Glutamatergic neuron (in vitro differentiated cells): Measurements from ENCODE around the gene DNAI7. TPM values are rescaled to one million over a fixed set of nuclear protein-coding genes. Genes with fewer than 3 reads are reported as not detected.

Source experiments
- DNase-seq: peaks from one replicate; pipeline ENCODE4 v3.0.0; 2022
- H3K27ac Mint-ChIP-seq: one replicate; pipeline ENCODE4 v1.8.0; 2020; ENCODE audit warnings: mild to moderate bottlenecking, mixed read lengths, inconsistent platforms; ENCODE audit not compliant: unreplicated experiment
- H3K27me3 Mint-ChIP-seq: one replicate; pipeline ENCODE4 v1.8.0; 2020; ENCODE audit warnings: mild to moderate bottlenecking, moderate library complexity, mixed read lengths, inconsistent platforms; ENCODE audit not compliant: unreplicated experiment
- H3K36me3 Mint-ChIP-seq: one replicate; pipeline ENCODE4 v1.8.0; 2020; ENCODE audit warnings: mild to moderate bottlenecking, mixed read lengths, inconsistent platforms; ENCODE audit not compliant: unreplicated experiment
- H3K4me1 Mint-ChIP-seq: one replicate; pipeline ENCODE4 v1.8.0; 2020; ENCODE audit warnings: mild to moderate bottlenecking, low read depth, mixed read lengths, inconsistent platforms; ENCODE audit not compliant: unreplicated experiment
- H3K4me3 Mint-ChIP-seq: one replicate; pipeline ENCODE4 v1.8.0; 2020; ENCODE audit warnings: mild to moderate bottlenecking, mixed read lengths, inconsistent platforms; ENCODE audit not compliant: unreplicated experiment
- H3K9me3 Mint-ChIP-seq: one replicate; pipeline ENCODE4 v1.8.0; 2020; ENCODE audit warnings: mild to moderate bottlenecking, moderate library complexity, mixed read lengths, inconsistent platforms; ENCODE audit not compliant: unreplicated experiment
- CTCF ChIP-seq: fragments of 200-600 bp; sonication (generic); IDR thresholded peaks from one replicate; pipeline ENCODE4 v1.5.0; 2021; ENCODE audit not compliant: partially characterized antibody, unreplicated experiment
- total RNA-seq: library from RNA; stranded (reverse); fragmentation: NEBNext Ultra II Directional; extraction: Animal tissue kit (Norgen Biotek cat#: 25700); gene quantifications from one replicate; pipeline ENCODE4 v1.2.1, GENCODE V29; 2021; ENCODE audit not compliant: unreplicated experiment

Gene DNAI7
- total RNA-seq, 1 donor from 2014 or later: 0.76 TPM

DNA sequence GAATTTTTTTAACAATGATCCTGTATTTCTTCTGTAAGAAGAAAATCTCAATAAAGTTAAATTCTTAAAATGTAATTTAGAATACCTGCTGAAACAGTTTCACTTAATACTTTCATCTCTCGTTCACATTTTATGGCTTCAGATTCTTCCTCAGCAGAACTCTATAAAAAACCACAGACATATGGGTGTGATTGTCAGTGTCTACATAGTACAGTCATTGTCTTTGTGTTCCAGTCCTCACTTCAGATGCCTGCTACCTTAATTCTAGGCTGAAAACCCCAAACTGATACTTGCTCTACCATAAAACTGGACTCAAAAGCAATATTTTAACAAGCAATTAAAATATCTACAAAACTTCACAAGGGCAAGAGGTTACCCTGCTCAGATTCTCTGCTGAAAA, 71.8 kb downstream of the DNAI7 start:
- H3K36me3 Mint-ChIP-seq: no peaks in the 10 kb centered on the region
- H3K27ac Mint-ChIP-seq: no peak overlapping the region
- H3K4me3 Mint-ChIP-seq: no peak overlapping the region
- H3K27me3 Mint-ChIP-seq: no peaks in the 10 kb centered on the region
- H3K9me3 Mint-ChIP-seq: no peaks in the 10 kb centered on the region
- DNase-seq: no peak
- no peaks in the 10 kb centered on the region for H3K4me1 Mint-ChIP-seq
- TF ChIP-seq CTCF: no peak

DNA sequence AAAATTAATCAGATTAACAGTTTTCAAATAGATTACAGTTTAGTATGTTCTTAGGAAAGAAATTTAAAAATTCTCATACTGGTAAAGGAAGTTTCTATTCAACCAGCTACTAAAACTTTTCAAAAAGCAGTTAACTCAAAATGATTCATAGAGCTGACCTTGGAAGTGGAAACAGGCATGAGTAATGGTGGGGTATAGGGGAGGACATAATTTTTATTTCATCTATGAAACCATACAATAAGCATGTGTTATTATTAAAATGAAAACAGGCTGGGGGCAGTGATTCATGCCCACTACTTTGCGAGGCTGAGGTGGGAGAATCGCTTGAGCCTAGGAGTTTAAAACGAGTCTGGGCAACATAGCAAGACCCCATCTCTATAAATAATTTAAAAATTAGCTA, 73.0 kb downstream of the DNAI7 start:
- Mint-ChIP-seq H3K27ac (no peak overlapping the region), H3K27me3 (no peaks in the 10 kb centered on the region), H3K4me3 (no peak overlapping the region), H3K36me3 (no peaks in the 10 kb centered on the region), H3K9me3 (no peaks in the 10 kb centered on the region), H3K4me1 (no peaks in the 10 kb centered on the region)
- DNase-seq: no peak
- no peak for TF ChIP-seq CTCF

DNA sequence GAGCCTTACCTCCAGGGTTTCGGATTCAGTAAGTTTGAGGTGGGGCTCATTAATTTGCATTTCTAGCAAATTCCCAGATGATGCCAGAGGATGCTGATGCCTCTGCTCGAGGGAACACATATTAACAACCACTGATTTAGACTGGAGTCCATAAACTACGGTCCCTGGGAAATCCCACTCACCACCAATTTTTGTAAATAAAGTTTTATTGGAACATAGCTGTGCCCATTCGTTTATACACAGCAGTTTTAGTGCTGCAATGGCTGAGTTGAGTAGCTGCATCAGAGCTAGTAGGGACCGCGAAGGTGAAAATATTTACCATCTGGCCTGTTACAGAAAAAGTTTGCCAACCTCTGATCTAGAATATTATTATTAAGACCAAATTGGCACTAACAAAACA, 73.8 kb downstream of the DNAI7 start:
- Mint-ChIP-seq H3K9me3 (no peaks in the 10 kb centered on the region), H3K27me3 (no peaks in the 10 kb centered on the region), H3K4me3 (no peak overlapping the region), H3K4me1 (no peaks in the 10 kb centered on the region), H3K36me3 (no peaks in the 10 kb centered on the region), H3K27ac (no peak overlapping the region)
- DNase-seq: no peak
- no peak for TF ChIP-seq CTCF

GRCh38 chr12:25119020-25119419, 75.9 kb downstream of the DNAI7 start:
- no peaks in the 10 kb centered on the region for H3K9me3 Mint-ChIP-seq
- no peak for TF ChIP-seq CTCF
- no peaks in the 10 kb centered on the region for H3K4me1 Mint-ChIP-seq
- no peaks in the 10 kb centered on the region for H3K36me3 Mint-ChIP-seq
- no peaks in the 10 kb centered on the region for H3K27me3 Mint-ChIP-seq
- DNase-seq: no peak
- no peak overlapping the region for H3K4me3 Mint-ChIP-seq
- H3K27ac Mint-ChIP-seq: no peak overlapping the region

GRCh38 chr12:25115677-25116076, 79.3 kb downstream of the DNAI7 start:
- no peaks in the 10 kb centered on the region for H3K36me3 Mint-ChIP-seq
- no peak overlapping the region for H3K27ac Mint-ChIP-seq
- H3K4me3 Mint-ChIP-seq: no peak overlapping the region
- no peak for DNase-seq
- H3K4me1 Mint-ChIP-seq: no peaks in the 10 kb centered on the region
- no peak for TF ChIP-seq CTCF
- peaks cover 2% of the 10 kb centered on the region for H3K27me3 Mint-ChIP-seq
- H3K9me3 Mint-ChIP-seq: no peaks in the 10 kb centered on the region
